Sigmoid colon (tissue), 4 donors: ENCODE data around the gene RAB4A.

Experiments used
- EP300 ChIP-seq, 4 donors: sonication (generic); formaldehyde crosslinking; IDR thresholded peaks; one replicate each; pipeline ENCODE4 v1.6.1; 2017; ENCODE audit warnings: antibody characterized with exemption in 4 of 4
- POLR2A ChIP-seq, 2 donors: fragments of 450-650 bp; IDR thresholded peaks; one replicate each; pipeline ENCODE4 v1.6.1; 2016; ENCODE audit warnings: antibody characterized with exemption in 2 of 2, mild to moderate bottlenecking in 2 of 2, moderate library complexity in 2 of 2
- TF ChIP-seq, protein P1 (sequence below), 4 experiments: fragments of 450-650 bp in 3 of 4; fragments of 200-600 bp in 1 of 4; IDR thresholded peaks; one replicate each; pipeline ENCODE4 v1.5.1; 2016 to 2019; ENCODE audit warnings: antibody characterized with exemption in 4 of 4, mild to moderate bottlenecking in 3 of 4, moderate library complexity in 2 of 4

- TF ChIP-seq, protein P1, sequence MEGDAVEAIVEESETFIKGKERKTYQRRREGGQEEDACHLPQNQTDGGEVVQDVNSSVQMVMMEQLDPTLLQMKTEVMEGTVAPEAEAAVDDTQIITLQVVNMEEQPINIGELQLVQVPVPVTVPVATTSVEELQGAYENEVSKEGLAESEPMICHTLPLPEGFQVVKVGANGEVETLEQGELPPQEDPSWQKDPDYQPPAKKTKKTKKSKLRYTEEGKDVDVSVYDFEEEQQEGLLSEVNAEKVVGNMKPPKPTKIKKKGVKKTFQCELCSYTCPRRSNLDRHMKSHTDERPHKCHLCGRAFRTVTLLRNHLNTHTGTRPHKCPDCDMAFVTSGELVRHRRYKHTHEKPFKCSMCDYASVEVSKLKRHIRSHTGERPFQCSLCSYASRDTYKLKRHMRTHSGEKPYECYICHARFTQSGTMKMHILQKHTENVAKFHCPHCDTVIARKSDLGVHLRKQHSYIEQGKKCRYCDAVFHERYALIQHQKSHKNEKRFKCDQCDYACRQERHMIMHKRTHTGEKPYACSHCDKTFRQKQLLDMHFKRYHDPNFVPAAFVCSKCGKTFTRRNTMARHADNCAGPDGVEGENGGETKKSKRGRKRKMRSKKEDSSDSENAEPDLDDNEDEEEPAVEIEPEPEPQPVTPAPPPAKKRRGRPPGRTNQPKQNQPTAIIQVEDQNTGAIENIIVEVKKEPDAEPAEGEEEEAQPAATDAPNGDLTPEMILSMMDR (IDR thresholded peaks at IDR 0.05): no peak
- no peak for TF ChIP-seq POLR2A (IDR thresholded peaks at IDR 0.05)
- TF ChIP-seq EP300 (IDR thresholded peaks at IDR 0.05): no peak
These were observed 15.3 kb downstream of the RAB4A start for GRCh38 chr1:229286099-229286766.
